H1 (cell line): Measurements from ENCODE around the gene ARMH2. TPM values are rescaled to one million over a fixed set of nuclear protein-coding genes. Genes with fewer than 3 reads are reported as not detected.

Experiments used
- CTCF ChIA-PET: fragments of 300-600 bp; sonication (Branson Sonifier 250); formaldehyde crosslinking; loops from one replicate; lab custom pipeline; 2021; ENCODE audit not compliant: partially characterized antibody; lab: Charles Lee
- POLR2A ChIA-PET: fragments of 300-600 bp; sonication (Branson Sonifier 250); formaldehyde crosslinking; loops from one replicate; lab custom pipeline; 2021; ENCODE audit warnings: inconsistent platforms; ENCODE audit not compliant: partially characterized antibody; lab: Charles Lee
- DNase-seq, 2 experiments: peaks; one replicate each; pipeline versions ENCODE4 v3.0.0 to v3.0.0-alpha.2; 2010 to 2022; ENCODE audit warnings: low spot score in 2 of 2, low read depth in 1 of 2, mixed read lengths in 1 of 2
- FAIRE-seq: peaks from 2 replicates; lab custom pipeline; 2011; peaks lifted over from hg19 to GRCh38; lab: Jason Lieb, UNC
- H2AFZ ChIP-seq: 2 replicates; pipeline ENCODE4 v1.8.1; 2012; ENCODE audit warnings: low read length, inconsistent platforms
- H2AK5ac ChIP-seq: 2 replicates; pipeline ENCODE4 v1.6.1; 2013; ENCODE audit warnings: low read depth, low read length
- H2BK120ac ChIP-seq: replicated peaks from 2 replicates; pipeline ENCODE3; 2013; ENCODE audit warnings: low read depth, low read length, inconsistent platforms
- H2BK12ac ChIP-seq: 2 replicates; pipeline ENCODE4 v1.6.1; 2013; ENCODE audit warnings: low read depth, low read length
- H2BK15ac ChIP-seq: 2 replicates; pipeline ENCODE4 v1.6.1; 2013; ENCODE audit warnings: low read length
- H2BK20ac ChIP-seq: 2 replicates; pipeline ENCODE4 v1.6.1; 2013; ENCODE audit warnings: low read length
- H2BK5ac ChIP-seq: 2 replicates; pipeline ENCODE4 v1.6.1; 2013; ENCODE audit warnings: low read depth, low read length
- H3K14ac ChIP-seq: 2 replicates; pipeline ENCODE4 v1.6.1; 2013; ENCODE audit warnings: inconsistent platforms; ENCODE audit not compliant: insufficient read length
- H3K18ac ChIP-seq: 2 replicates; pipeline ENCODE4 v1.6.1; 2013; ENCODE audit warnings: low read length; ENCODE audit errors: extremely low read depth
- H3K23ac ChIP-seq: 2 replicates; pipeline ENCODE4 v1.6.1; 2013; ENCODE audit warnings: inconsistent platforms; ENCODE audit not compliant: insufficient read length
- H3K23me2 ChIP-seq: 2 replicates; pipeline ENCODE4 v1.6.1; 2013; ENCODE audit warnings: low read depth, low read length
- H3K27ac ChIP-seq: 2 replicates; pipeline ENCODE4 v1.6.1; 2011; ENCODE audit warnings: low read depth, low read length, inconsistent platforms
- H3K27me3 ChIP-seq, 4 experiments: replicated peaks in 1 of 4; 1 replicate in 1 of 4; 2 replicates in 3 of 4; pipeline versions ENCODE4 v1.6.1 to v1.8.1; 2011 to 2013; ENCODE audit warnings: low read length in 3 of 4, mild to moderate bottlenecking in 3 of 4, inconsistent platforms in 2 of 4, mixed read lengths in 2 of 4, moderate library complexity in 1 of 4; ENCODE audit not compliant: control insufficient read depth in 3 of 4, insufficient read depth in 3 of 4; ENCODE audit errors: extremely low read depth in 1 of 4
- H3K36me3 ChIP-seq, 4 experiments: 2 replicates each; pipeline versions ENCODE4 v1.6.1 to v1.8.1; 2011 to 2013; ENCODE audit warnings: mild to moderate bottlenecking in 4 of 4, low read length in 3 of 4, moderate library complexity in 2 of 4, control low read depth in 1 of 4, inconsistent platforms in 1 of 4; ENCODE audit not compliant: insufficient read depth in 4 of 4, control insufficient read depth in 2 of 4
- H3K4ac ChIP-seq: replicated peaks from 2 replicates; pipeline ENCODE3; 2013; ENCODE audit warnings: low read length, low read depth, mixed read lengths, inconsistent platforms; ENCODE audit not compliant: insufficient read length
- H3K4me1 ChIP-seq, 4 experiments: replicated peaks in 1 of 4; 1 replicate in 1 of 4; 2 replicates in 3 of 4; pipeline versions ENCODE4 v1.6.1 to v1.8.1; 2011 to 2013; ENCODE audit warnings: low read length in 3 of 4, inconsistent platforms in 2 of 4, mixed read lengths in 1 of 4; ENCODE audit not compliant: insufficient read depth in 4 of 4, control insufficient read depth in 3 of 4
- H3K4me2 ChIP-seq, 2 experiments: 2 replicates each; pipeline versions ENCODE4 v1.6.1 to v1.8.1; 2011 to 2013; ENCODE audit warnings: low read depth in 2 of 2, low read length in 2 of 2, control low read depth in 1 of 2, inconsistent platforms in 1 of 2, mild to moderate bottlenecking in 1 of 2; ENCODE audit not compliant: insufficient read depth in 1 of 2
- H3K4me3 ChIP-seq, 4 experiments: fragments of 200-600, 300-600 bp in 1 of 4; sonication (generic), shearing (Covaris generic), sonication (Bioruptor Twin) in 1 of 4; 2 replicates each; pipeline versions ENCODE4 v1.5.1 to v1.8.1; 2011 to 2016; ENCODE audit warnings: low read length in 4 of 4, low read depth in 3 of 4, control low read depth in 2 of 4, inconsistent platforms in 2 of 4, mild to moderate bottlenecking in 2 of 4, mixed read lengths in 1 of 4, moderate library complexity in 1 of 4; ENCODE audit not compliant: insufficient read depth in 2 of 4; ENCODE audit errors: extremely low read depth in 1 of 4
- H3K56ac ChIP-seq: replicated peaks from 2 replicates; pipeline ENCODE3; 2013; ENCODE audit warnings: low read depth, mild to moderate bottlenecking, mixed read lengths, low read length, inconsistent platforms; ENCODE audit not compliant: insufficient read length
- H3K79me1 ChIP-seq: 2 replicates; pipeline ENCODE4 v1.6.1; 2013; ENCODE audit warnings: low read depth, low read length, control low read depth
- H3K79me2 ChIP-seq, 2 experiments: 2 replicates each; pipeline versions ENCODE4 v1.6.1 to v1.8.1; 2012 to 2013; ENCODE audit warnings: low read length in 2 of 2, mild to moderate bottlenecking in 2 of 2, inconsistent platforms in 1 of 2; ENCODE audit not compliant: insufficient read depth in 2 of 2, control insufficient read depth in 1 of 2
- H3K9ac ChIP-seq, 4 experiments: replicated peaks in 1 of 4; 1 replicate in 1 of 4; 2 replicates in 3 of 4; pipeline versions ENCODE4 v1.6.1 to v1.8.1; 2011 to 2013; ENCODE audit warnings: low read depth in 3 of 4, low read length in 3 of 4, control low read depth in 2 of 4, mild to moderate bottlenecking in 2 of 4, moderate library complexity in 2 of 4, inconsistent platforms in 1 of 4; ENCODE audit errors: extremely low read depth in 1 of 4
- H3K9me3 ChIP-seq, 2 experiments: 2 replicates each; pipeline versions ENCODE4 v1.6.1 to v1.8.1; 2012 to 2013; ENCODE audit warnings: mild to moderate bottlenecking in 2 of 2, moderate library complexity in 2 of 2, control low read depth in 1 of 2, inconsistent platforms in 1 of 2, low read depth in 1 of 2, low read length in 1 of 2, mixed read lengths in 1 of 2; ENCODE audit not compliant: insufficient read depth in 2 of 2
- H4K20me1 ChIP-seq, 2 experiments: replicated peaks in 1 of 2; 2 replicates each; pipeline versions ENCODE3 to v1.8.1; 2011 to 2013; ENCODE audit warnings: inconsistent platforms in 2 of 2, low read length in 2 of 2, mild to moderate bottlenecking in 1 of 2; ENCODE audit not compliant: insufficient read depth in 2 of 2, control insufficient read depth in 1 of 2
- H4K5ac ChIP-seq: 2 replicates; pipeline ENCODE4 v1.6.1; 2013; ENCODE audit warnings: low read length, low read depth, mixed read lengths, inconsistent platforms; ENCODE audit not compliant: insufficient read length
- H4K8ac ChIP-seq: 2 replicates; pipeline ENCODE4 v1.8.0; 2013; ENCODE audit warnings: mild to moderate bottlenecking, moderate library complexity, low read length, inconsistent platforms; ENCODE audit not compliant: insufficient read depth; ENCODE audit errors: extremely low read depth
- H4K91ac ChIP-seq: replicated peaks from 2 replicates; pipeline ENCODE3; 2013; ENCODE audit warnings: low read length, mixed read lengths, inconsistent platforms; ENCODE audit not compliant: insufficient read length
- BACH1 ChIP-seq: IDR thresholded peaks from 2 replicates; pipeline ENCODE4 v1.6.1; 2012; ENCODE audit warnings: low read length, improper control_type of control experiment
- BRCA1 ChIP-seq: IDR thresholded peaks from 2 replicates; pipeline ENCODE4 v1.6.1; 2012; ENCODE audit warnings: low read depth, low read length, improper control_type of control experiment
- CBX8 ChIP-seq: fragments of 300-800, 300-1000 bp; sonication (generic); IDR thresholded peaks from 2 replicates; pipeline ENCODE4 v1.7.1; 2016; ENCODE audit warnings: low read depth, low read length, borderline replicate concordance
- EZH2 ChIP-seq: fragments of 200-600 bp; sonication (generic); IDR thresholded peaks from 2 replicates; pipeline ENCODE4 v1.7.1; 2012; ENCODE audit warnings: low read depth, mild to moderate bottlenecking, moderate library complexity, low read length, inconsistent platforms; ENCODE audit not compliant: severe bottlenecking
- KDM5A ChIP-seq: fragments of 200-600 bp; IDR thresholded peaks from 2 replicates; pipeline ENCODE4 v1.7.1; 2012; ENCODE audit warnings: mild to moderate bottlenecking, low read length, inconsistent platforms, mixed read lengths
- MAFK ChIP-seq: IDR thresholded peaks from 2 replicates; pipeline ENCODE4 v1.6.1; 2012; ENCODE audit warnings: low read depth, mild to moderate bottlenecking, improper control_type of control experiment, low read length
- RAD21 ChIP-seq, 2 experiments: IDR thresholded peaks in 1 of 2; conservative IDR thresholded peaks in 1 of 2; 2 replicates each; pipeline ENCODE4 v1.6.1; 2011; ENCODE audit warnings: low read depth in 2 of 2, low read length in 2 of 2, improper control_type of control experiment in 1 of 2, inconsistent platforms in 1 of 2, mild to moderate bottlenecking in 1 of 2, moderate library complexity in 1 of 2
- SIRT6 ChIP-seq: IDR thresholded peaks from one replicate; pipeline ENCODE4 v1.7.1; 2012; ENCODE audit warnings: low read length, inconsistent platforms
- SUZ12 ChIP-seq: fragments of 200-600 bp; sonication (generic); IDR thresholded peaks from 2 replicates; pipeline ENCODE4 v1.6.1; 2012; ENCODE audit warnings: mild to moderate bottlenecking, inconsistent platforms, low read length, moderate library complexity, mixed read lengths
- WGBS, 2 experiments: shearing (Covaris generic) in 1 of 2; methylation state at CpG; one replicate each; pipeline versions ENCODE4 v1.1.6 to v1.1.7; 2013 to 2015; ENCODE audit warnings: low lambda C conversion rate in 2 of 2, mixed read lengths in 2 of 2, inconsistent platforms in 1 of 2, low coverage in 1 of 2, missing lambda C conversion rate in 1 of 2; ENCODE audit not compliant: insufficient replicate concordance in 2 of 2, insufficient coverage in 1 of 2, insufficient read length in 1 of 2; ENCODE audit errors: extremely low coverage in 1 of 2, missing lambda C conversion rate in 1 of 2; 5-methylcytosine and 5-hydroxymethylcytosine counted together
- polyA plus RNA-seq, 7 experiments: library from polyadenylated mRNA; depleted of rRNA in 3 of 7; stranded (reverse) in 5 of 7; unstranded in 2 of 7; fragments of >200 nt in 5 of 7; fragments of 200-250 nt in 2 of 7; gene quantifications; 1 replicate in 5 of 7; 2 replicates in 1 of 7; 4 replicates in 1 of 7; pipeline versions ENCODE4 v1.2.1 to v1.2.3, GENCODE V29; 2011 to 2013; ENCODE audit warnings: missing spikeins in 2 of 7, mixed read lengths in 2 of 7
- total RNA-seq: library from RNA; stranded (reverse); fragmentation: NEBNext Ultra II Directional; extraction: Animal tissue kit (Norgen Biotek cat#: 25700); gene quantifications from 2 replicates; pipeline ENCODE4 v1.2.1, GENCODE V29; 2021

The ARMH2 gene
- total and polyA plus RNA-seq, 2 of the 8 experiments (the other 6 are each of a cell fraction or from before 2014, with no cell fraction given), result not detected

GRCh38 chr6:24848461-24848860 lies 49.7 kb upstream of the ARMH2 start:
- Histone ChIP-seq H3K79me2 (no peaks in the 10 kb centered on the region), H3K9ac (no peak overlapping the region), H3K23ac (no peak overlapping the region), H3K18ac (no peak overlapping the region), H3K14ac (no peak overlapping the region), H4K8ac (no peak overlapping the region), H2AFZ (no peak overlapping the region), H3K4ac (no peak overlapping the region), H2BK5ac (no peak overlapping the region), H3K79me1 (no peaks in the 10 kb centered on the region; the same call in 1 of the 2 replicates), H3K36me3 (peaks cover 2 to 31% (median 4%) of the 10 kb centered on the region in 4 experiments; a peak in 4 of 8 replicates), H3K4me1 (no peaks in the 10 kb centered on the region), H3K4me2 (no peak overlapping the region), H4K5ac (no peak overlapping the region), H2AK5ac (no peak overlapping the region), H2BK15ac (no peak overlapping the region), H2BK120ac (no peak overlapping the region), H3K27ac (no peak overlapping the region), H3K27me3 (no peaks in the 10 kb centered on the region), H3K4me3 (no peak overlapping the region), H2BK20ac (no peak overlapping the region), H4K91ac (no peak overlapping the region), H2BK12ac (no peak overlapping the region), H3K9me3 (no peaks in the 10 kb centered on the region), H3K23me2 (no peaks in the 10 kb centered on the region), H3K56ac (no peak overlapping the region), H4K20me1 (no peaks in the 10 kb centered on the region)
- FAIRE-seq, result no peak
- no peak for DNase-seq
- ChIA-PET POLR2A (no interaction called here), CTCF (interaction anchor here (0.9 to 4.0 kb wide), 4 partner anchors 9 to 222 kb away, joined by 3 to 23 read pairs (median 3); no protein-coding TSS in a partner anchor)
- WGBS, 2 experiments, result 93% methylated on average over 4 of the region's 4 CpGs; no CpG with 5 or more reads in 1 of the 2 experiments
- TF ChIP-seq KDM5A, result no peak
- TF ChIP-seq RAD21 (IDR thresholded peaks at IDR 0.05 in 1 of 2, conservative IDR thresholded peaks at IDR 0.05 in 1 of 2; ENCODE audit: low read depth in 2 of 2, low read length in 2 of 2), result no peak
- TF ChIP-seq SIRT6, result no peak
- no peak for TF ChIP-seq EZH2
- TF ChIP-seq CBX8, result no peak
- TF ChIP-seq BRCA1, result no peak
- TF ChIP-seq MAFK, result no peak
- TF ChIP-seq SUZ12, result no peak
- TF ChIP-seq BACH1, result no peak
